Measurements from ENCODE around the gene COMMD6.

Gene COMMD6

DNA sequence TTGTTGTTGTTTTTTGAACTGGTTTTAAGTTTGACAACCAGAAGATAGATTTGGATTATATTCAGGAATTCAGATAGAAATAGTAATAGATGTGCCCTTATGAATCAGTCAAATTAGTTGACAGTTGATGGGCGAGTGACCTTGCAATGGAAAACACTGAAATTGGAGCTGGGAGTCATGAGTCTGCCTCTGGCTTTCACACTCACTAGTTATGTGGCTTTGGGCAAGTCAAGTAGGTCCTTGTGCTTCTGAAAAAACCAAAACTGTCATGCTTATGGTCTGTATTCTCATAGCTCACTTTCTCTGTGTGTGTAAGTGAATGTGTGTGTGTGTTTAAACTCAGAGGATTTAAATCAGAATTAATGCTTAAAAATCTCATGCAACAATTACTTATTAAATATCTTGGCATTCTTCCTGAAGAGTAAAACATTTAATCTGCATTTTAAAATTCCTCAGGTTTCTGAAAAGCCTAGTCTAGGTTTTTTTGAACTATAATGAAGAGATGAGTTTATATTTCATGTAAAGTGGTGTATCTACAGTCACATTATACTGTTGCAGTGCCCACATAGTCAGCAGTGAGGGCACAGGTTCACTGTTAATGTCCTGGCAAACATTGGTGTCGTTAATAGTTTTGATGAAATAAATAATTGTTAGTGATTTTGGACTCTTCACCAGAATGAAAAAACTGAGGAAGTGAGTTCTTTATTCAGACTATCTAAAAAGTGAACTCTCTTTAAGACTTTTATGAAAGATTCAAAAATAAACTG is 44.4 kb upstream of the COMMD6 start:
- H3K4me3 ChIP-seq (ENCODE audit: low read length): no peak overlapping the region
- H3K9me2 ChIP-seq (replicated peaks; ENCODE audit: control insufficient read depth, low read length): no peaks in the 10 kb centered on the region

DNA sequence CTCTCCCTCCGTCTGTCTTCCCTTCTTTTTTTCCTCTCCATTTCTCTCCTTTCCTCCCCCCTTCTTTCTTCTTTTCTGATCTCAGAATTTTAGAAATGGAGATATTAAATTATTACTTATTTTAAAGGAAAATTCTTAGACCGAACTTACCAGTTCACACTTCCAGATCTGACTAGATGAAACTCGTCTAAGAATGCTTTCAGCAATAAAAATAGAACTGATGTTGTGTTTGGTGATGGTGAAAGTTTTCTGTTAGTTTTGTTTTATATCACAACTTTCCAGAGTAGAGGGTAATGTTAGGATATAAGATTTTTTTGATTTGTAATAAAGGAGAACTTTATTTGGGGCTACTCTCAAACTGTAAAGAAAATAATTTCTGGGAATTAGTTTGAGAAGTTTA is 41.9 kb upstream of the COMMD6 start:
- TF ChIP-seq EZH2phosphoT487 (IDR thresholded peaks at IDR 0.05; ENCODE audit: borderline replicate concordance, low read length): no peak
- TF ChIP-seq, protein P1, sequence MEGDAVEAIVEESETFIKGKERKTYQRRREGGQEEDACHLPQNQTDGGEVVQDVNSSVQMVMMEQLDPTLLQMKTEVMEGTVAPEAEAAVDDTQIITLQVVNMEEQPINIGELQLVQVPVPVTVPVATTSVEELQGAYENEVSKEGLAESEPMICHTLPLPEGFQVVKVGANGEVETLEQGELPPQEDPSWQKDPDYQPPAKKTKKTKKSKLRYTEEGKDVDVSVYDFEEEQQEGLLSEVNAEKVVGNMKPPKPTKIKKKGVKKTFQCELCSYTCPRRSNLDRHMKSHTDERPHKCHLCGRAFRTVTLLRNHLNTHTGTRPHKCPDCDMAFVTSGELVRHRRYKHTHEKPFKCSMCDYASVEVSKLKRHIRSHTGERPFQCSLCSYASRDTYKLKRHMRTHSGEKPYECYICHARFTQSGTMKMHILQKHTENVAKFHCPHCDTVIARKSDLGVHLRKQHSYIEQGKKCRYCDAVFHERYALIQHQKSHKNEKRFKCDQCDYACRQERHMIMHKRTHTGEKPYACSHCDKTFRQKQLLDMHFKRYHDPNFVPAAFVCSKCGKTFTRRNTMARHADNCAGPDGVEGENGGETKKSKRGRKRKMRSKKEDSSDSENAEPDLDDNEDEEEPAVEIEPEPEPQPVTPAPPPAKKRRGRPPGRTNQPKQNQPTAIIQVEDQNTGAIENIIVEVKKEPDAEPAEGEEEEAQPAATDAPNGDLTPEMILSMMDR (IDR thresholded peaks at IDR 0.05; ENCODE audit: low read depth, low read length, poor library complexity, severe bottlenecking): no peak
- H3K4me2 ChIP-seq (ENCODE audit: low read length): no peak overlapping the region
- H3K27me3 ChIP-seq (ENCODE audit: control insufficient read depth, low read length): no peaks in the 10 kb centered on the region
- H3K4me1 ChIP-seq (ENCODE audit: control insufficient read depth, low read length): peaks cover 7% of the 10 kb centered on the region; the same call in 1 of the 2 replicates
- H3K36me3 ChIP-seq (ENCODE audit: control insufficient read depth, low read length): peaks cover 66% of the 10 kb centered on the region
- no peaks in the 10 kb centered on the region for H3F3A ChIP-seq (ENCODE audit: control insufficient read depth, insufficient read depth)
- H3K9me3 ChIP-seq (ENCODE audit: control insufficient read depth, insufficient read depth, low read length): no peaks in the 10 kb centered on the region
- peaks cover 4% of the 10 kb centered on the region; the same call in 1 of the 2 replicates for H3K79me2 ChIP-seq (ENCODE audit: control insufficient read depth, low read length)
- H3K27ac ChIP-seq (ENCODE audit: low read depth, low read length): no peak overlapping the region
- H3K4me3 ChIP-seq (ENCODE audit: low read length): no peak overlapping the region
- no peaks in the 10 kb centered on the region for H3K9me2 ChIP-seq (replicated peaks; ENCODE audit: control insufficient read depth, low read length)
- no peaks in the 10 kb centered on the region for H4K20me1 ChIP-seq (ENCODE audit: control insufficient read depth, insufficient read depth, low read depth, low read length)

More for the DNA sequence above, 44.4 kb upstream of the COMMD6 start:
- Histone ChIP-seq H3K9me3 (ENCODE audit: control insufficient read depth, insufficient read depth, low read length) (no peaks in the 10 kb centered on the region), H3K79me2 (ENCODE audit: control insufficient read depth, low read length) (peaks cover 4% of the 10 kb centered on the region; the same call in 1 of the 2 replicates), H3F3A (ENCODE audit: control insufficient read depth, insufficient read depth) (no peaks in the 10 kb centered on the region), H3K27ac (ENCODE audit: low read depth, low read length) (no peak overlapping the region), H3K36me3 (ENCODE audit: control insufficient read depth, low read length) (peaks cover 55% of the 10 kb centered on the region), H3K27me3 (ENCODE audit: control insufficient read depth, low read length) (no peaks in the 10 kb centered on the region), H3K4me1 (ENCODE audit: control insufficient read depth, low read length) (peaks cover 7% of the 10 kb centered on the region; the same call in 1 of the 2 replicates), H4K20me1 (ENCODE audit: control insufficient read depth, insufficient read depth, low read depth, low read length) (no peaks in the 10 kb centered on the region), H3K4me2 (ENCODE audit: low read length) (no peak overlapping the region)
- TF ChIP-seq EZH2phosphoT487 (IDR thresholded peaks at IDR 0.05; ENCODE audit: borderline replicate concordance, low read length): no peak
- TF ChIP-seq, protein P1 (IDR thresholded peaks at IDR 0.05; ENCODE audit: low read depth, low read length, poor library complexity, severe bottlenecking): no peak

- no peak for TF ChIP-seq EZH2phosphoT487 (IDR thresholded peaks at IDR 0.05; ENCODE audit: borderline replicate concordance, low read length)
- TF ChIP-seq, protein P1 (IDR thresholded peaks at IDR 0.05; ENCODE audit: low read depth, low read length, poor library complexity, severe bottlenecking): no peak
- H3K27ac ChIP-seq (ENCODE audit: low read depth, low read length): no peak overlapping the region
- H3K4me2 ChIP-seq (ENCODE audit: low read length): no peak overlapping the region
- no peak overlapping the region for H3K4me3 ChIP-seq (ENCODE audit: low read length)
- H3K27me3 ChIP-seq (ENCODE audit: control insufficient read depth, low read length): no peaks in the 10 kb centered on the region
- H3K9me3 ChIP-seq (ENCODE audit: control insufficient read depth, insufficient read depth, low read length): no peaks in the 10 kb centered on the region
- peaks cover 86% of the 10 kb centered on the region for H3K36me3 ChIP-seq (ENCODE audit: control insufficient read depth, low read length)
- no peaks in the 10 kb centered on the region for H4K20me1 ChIP-seq (ENCODE audit: control insufficient read depth, insufficient read depth, low read depth, low read length)
- no peaks in the 10 kb centered on the region for H3K4me1 ChIP-seq (ENCODE audit: control insufficient read depth, low read length)
- H3F3A ChIP-seq (ENCODE audit: control insufficient read depth, insufficient read depth): peaks cover 6% of the 10 kb centered on the region; the same call in 1 of the 2 replicates
- no peaks in the 10 kb centered on the region for H3K79me2 ChIP-seq (ENCODE audit: control insufficient read depth, low read length)
- no peaks in the 10 kb centered on the region for H3K9me2 ChIP-seq (replicated peaks; ENCODE audit: control insufficient read depth, low read length)
These were observed 31.9 kb upstream of the COMMD6 start for GRCh38 chr13:75569576-75569975.
